GM21526 (cell line): ENCODE data around the gene PNISR.

ENCODE experiments used
- ATAC-seq: cut with Tn5 transposase; IDR thresholded peaks from one replicate; pipeline ENCODE4 v1.9.1; 2021; ENCODE audit warnings: moderate library complexity; ENCODE audit not compliant: unreplicated experiment, low FRiP score

The PNISR gene

GRCh38 chr6:99412065-99412464, 13.0 kb downstream of the PNISR start:
- ATAC-seq: no peak

GRCh38 chr6:99409672-99410071, 15.4 kb downstream of the PNISR start:
- ATAC-seq: no peak

DNA sequence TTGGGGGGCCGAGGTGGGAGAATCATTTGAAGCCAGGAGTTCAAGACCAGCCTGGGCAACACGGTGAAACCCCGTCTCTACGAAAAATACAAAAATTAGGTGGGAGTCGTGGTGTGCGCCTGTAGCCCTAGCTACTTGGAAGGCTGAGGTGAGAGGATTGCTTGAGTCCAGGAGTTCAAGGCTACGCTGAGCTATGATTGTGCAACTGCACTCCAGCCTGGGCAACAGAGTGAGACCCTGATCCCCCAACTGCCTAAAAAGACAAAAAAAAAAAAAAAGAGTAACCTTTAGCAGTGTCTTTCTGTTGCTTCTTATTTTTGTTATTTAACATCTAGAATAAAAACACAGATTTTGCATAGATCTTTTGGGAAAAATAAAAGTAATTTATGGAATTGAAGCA, 18.0 kb downstream of the PNISR start:
- ATAC-seq: no peak

DNA sequence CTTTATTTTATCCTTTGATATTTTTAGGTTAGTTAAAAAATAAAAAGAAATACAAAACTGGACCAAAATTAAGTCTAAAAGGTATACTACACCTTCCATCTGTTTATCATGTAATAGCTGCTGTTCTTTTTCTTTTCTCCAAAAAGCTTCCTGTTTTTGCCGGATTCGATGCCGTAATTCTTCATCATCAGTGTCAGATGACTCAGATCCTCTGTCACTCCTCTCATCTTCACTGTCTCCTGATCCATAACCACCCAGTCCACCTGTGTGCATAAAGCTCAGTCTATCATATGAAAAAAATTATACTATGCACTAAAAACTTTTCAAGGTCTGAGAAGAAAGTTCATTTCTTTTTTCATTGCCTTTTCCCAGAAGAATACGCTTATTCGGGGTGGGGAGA, 22.7 kb downstream of the PNISR start:
- ATAC-seq: no peak

- no peak for ATAC-seq
Measured at GRCh38 chr6:99397287-99397686, 27.8 kb downstream of the PNISR start.

DNA sequence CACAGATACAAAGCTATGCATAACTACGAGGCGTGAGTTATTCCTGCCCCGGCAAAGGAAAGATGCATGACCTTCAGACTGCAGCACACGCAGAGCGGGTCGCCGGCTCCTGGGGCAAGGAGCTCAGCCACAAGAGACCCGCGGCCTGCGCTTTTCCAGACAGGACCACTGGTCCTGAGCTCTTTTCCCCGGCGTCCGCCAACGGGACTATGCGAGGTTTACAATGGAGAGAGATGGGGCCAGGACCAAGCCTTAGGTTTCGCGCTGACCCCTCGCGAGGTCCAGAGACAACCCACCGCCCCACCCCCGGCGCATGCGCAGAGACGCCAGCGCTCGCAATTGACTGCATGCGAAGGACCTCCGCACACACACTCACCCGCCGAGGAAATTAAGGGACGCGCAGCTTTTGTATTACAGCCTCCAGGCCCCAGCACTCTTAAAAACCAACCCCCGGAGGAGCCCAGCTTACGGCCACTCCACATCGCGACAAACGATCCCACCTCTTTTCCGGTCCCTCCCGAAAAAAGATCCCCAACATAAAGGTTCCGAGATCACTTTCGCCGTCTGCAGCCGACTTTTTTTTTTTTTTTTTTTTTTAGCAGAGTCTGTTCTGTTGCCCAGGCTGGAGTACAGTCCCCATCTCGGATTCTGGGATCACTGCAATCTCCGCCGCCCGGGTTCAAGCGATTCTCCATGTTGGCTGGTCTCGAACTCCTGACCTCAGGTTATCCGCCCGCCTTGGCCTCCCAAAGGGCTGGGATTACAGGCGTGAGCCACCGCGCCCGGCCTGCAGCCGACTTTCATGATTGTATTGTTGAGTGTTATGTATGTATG, 31.2 kb downstream of the PNISR start, which contains the start of gene COQ3:
Gene COQ3, minus strand, starts transcription at position 498 of the 834 bp plus-strand sequence. Its CDS starts 16 bp downstream, at position 482.
- peak; percentile 82 for ATAC-seq

- ATAC-seq: peak; percentile 22
Measured at GRCh38 chr6:99393366-99393697, 31.8 kb downstream of the PNISR start.

DNA sequence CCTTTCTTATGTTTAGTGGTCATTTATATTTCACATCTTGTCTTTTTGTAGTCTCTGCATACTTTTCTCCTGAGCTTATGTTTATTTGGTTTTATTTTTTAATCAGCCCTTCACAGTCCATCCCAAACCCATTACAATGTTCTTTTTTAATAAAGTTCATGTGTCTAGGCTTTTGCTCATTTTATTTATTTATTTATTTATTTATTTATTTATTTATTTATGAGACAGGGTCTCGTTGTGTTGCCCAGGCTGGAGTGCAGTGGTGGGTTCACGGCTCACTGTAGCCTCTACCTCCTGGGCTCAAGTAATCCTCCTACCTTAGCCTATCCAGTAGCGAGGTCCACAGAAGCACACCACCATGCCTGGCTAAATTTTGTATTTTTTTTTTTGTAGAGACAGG, 34.2 kb downstream of the PNISR start:
- ATAC-seq: no peak

DNA sequence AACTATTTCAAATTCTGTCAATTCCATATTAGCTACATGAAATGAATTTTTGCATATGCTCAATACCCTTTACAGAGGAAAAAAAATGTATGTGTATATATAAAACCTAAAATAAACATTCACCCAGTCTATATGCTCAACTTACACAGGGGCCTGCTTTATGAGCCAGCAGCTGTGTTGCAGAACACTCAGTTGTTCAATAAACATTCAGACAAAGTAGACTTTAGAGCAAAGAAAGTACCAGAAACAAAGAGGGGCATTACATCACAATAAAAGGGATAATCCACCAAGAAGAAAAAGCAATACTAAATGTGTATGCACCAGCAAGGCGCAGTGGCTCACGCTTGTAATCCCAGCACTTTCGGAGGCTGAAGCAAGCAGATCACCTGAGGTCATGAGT, 40.6 kb downstream of the PNISR start:
- no peak for ATAC-seq

GRCh38 chr6:99378636-99379035, 46.5 kb downstream of the PNISR start:
- ATAC-seq: no peak

GRCh38 chr6:99369533-99369932, 55.6 kb downstream of the PNISR start:
- no peak for ATAC-seq

DNA sequence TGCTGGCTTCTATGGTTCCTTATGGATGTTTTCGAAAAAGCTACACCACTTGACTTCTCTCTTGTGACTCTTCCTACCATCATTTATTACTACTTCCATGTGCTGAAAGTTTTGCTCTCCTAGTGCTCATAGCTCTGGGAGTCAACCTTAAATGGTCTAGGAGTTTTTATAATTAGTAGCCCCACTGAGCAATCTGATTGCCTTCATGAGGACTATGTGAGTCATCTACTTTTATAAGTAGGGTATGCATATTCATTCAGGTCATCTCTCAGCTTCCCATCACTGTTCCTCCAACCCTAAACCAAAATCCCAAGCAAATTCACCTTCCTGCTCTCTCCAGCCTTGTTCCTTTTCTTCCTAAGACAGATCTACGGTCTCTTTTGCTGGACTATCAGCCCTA, 58.3 kb downstream of the PNISR start:
- no peak for ATAC-seq

DNA sequence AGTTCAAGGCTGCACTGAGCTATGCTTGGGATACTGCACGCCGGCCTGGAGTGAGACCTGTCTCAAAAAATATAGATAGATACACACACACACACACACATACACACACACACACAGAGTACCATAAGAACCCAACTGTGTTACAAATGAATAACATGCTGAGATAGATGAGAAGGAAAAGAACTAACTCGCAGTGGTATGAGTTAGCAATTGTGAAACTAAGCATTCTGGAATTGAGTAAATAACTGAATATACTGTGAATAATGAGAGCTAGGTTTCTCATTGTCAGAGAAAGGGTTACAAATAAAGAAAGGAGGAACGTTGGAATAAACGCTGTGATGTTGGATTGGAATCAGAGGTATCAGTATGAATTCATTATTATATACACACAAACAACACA, 61.1 kb downstream of the PNISR start:
- peak; percentile 93 for ATAC-seq

GRCh38 chr6:99362678-99363268, 62.3 kb downstream of the PNISR start:
- no peak for ATAC-seq

DNA sequence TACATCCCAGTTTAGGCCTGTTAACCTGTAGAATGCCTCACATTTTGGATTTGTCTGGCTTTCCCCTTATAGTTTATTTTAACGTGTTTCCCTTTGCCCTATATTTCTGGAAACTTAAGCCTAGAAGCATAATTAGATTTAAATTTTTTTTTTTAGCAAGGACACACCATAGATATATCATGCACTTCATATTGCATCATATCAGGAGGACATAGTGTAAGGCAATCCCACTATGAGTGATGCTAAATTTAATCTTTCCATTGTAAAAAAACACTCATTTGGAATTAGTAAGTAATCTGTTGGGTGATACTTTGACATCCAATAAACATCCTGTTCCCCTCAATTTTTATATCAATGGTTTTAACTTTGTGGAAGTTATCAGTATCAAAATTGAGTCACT, 65.3 kb downstream of the PNISR start:
- no peak for ATAC-seq

DNA sequence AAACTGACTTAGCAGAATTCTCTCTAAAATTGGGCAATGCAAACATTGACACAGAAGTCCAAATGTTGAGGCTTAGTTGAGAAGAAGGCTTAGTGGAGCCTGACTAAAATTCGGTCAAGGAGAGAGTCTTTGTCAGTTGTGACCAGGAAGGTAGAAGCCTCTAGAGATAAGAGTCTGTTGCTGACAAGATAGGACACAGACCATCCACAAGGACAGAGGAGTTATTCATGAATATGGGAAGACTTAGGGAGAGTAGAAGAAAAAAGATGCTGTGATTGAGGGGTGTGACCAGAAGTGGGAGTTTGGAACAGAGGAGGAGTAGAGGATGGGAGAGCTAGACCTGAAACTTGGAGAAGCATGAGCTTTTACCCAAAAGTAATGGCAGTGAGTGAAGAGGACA, 68.5 kb downstream of the PNISR start:
- ATAC-seq: no peak

DNA sequence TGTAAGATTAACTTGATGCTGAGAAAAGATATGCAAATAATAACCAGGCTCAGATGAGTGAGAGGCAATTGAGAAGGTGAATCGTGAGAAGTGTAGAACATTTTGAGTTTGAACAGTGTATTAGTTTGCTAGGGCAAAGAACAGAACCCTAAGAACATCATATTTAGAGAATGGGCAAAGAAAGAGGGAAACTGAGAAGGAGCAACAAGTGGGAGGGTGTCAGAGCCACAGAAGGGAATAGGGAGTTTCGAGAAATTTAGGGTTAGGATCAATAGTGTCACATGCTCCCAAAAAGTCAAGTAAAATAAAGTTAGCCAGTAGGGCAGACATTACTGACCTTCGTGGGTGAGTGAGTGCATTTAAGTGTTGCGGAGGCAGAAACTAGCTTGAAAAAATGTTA, 70.1 kb downstream of the PNISR start:
- no peak for ATAC-seq

DNA sequence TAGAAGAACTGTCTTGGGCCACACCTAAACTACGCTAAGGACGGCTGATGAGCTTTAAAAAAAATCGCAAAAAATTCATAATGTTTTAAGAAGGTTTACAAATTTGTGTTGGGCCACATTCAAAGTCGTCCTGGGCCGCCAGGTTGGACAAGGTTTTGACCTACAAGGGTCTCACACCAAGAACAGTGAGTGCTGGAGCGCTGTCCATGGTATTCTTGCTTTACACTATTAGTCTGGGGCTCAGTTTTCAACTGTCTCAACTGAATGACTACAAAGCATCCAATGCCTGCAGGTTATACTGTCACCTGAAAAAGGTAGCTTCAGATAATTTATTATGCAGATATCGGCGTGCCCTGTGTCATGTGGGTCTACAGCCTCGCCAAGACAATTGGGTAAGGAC, 72.0 kb downstream of the PNISR start:
- ATAC-seq: no peak

DNA sequence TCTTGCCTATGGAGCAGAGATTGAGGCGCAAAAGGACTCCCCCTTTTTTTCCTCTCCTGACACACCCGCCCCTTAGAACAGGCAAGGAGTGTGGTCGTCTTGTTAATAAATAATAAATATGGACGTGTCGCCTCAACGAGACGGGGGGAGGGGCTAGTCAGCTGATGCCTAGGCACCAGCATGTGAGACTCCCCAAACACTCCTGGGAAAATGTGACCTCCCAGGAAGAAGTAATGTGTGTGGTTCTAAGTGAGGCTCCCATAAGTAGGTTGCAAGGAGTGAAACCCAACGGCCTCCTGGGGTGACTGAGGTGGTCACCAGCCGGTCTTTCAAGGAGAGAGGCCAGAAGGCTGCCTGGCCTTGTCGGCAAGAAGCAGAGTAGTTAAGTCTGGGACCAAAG, 74.5 kb downstream of the PNISR start:
- ATAC-seq: no peak

- peak; percentile 58 for ATAC-seq
Measured at GRCh38 chr6:99349171-99350141, 75.7 kb downstream of the PNISR start, which contains the start of gene FAXC. Gene FAXC, minus strand, starts transcription at chr6:99349674. Its CDS starts 302 bp downstream, at chr6:99349372.
